Transverse colon (tissue), 4 donors: ENCODE results near the gene GABRB2.

Source experiments
- EP300 ChIP-seq: sonication (generic); formaldehyde crosslinking; IDR thresholded peaks from one replicate; pipeline ENCODE4 v1.6.1; 2017; ENCODE audit warnings: antibody characterized with exemption, low read depth
- POLR2A ChIP-seq: fragments of 450-650 bp; IDR thresholded peaks from one replicate; pipeline ENCODE4 v1.6.1; 2016; ENCODE audit warnings: antibody characterized with exemption, mild to moderate bottlenecking, moderate library complexity
- POLR2AphosphoS5 ChIP-seq, 3 donors: sonication (generic); formaldehyde crosslinking; IDR thresholded peaks; one replicate each; pipeline ENCODE4 v1.6.1; 2016; ENCODE audit warnings: antibody characterized with exemption in 3 of 3
- TF ChIP-seq, protein P1 (sequence below), 5 experiments: fragments of 200-600 bp in 3 of 5; fragments of 450-650 bp in 2 of 5; sonication (generic) in 3 of 5; IDR thresholded peaks; 1 replicate in 2 of 5; 2 replicates in 3 of 5; pipeline ENCODE4 v1.5.1; 2016 to 2017; ENCODE audit warnings: antibody characterized with exemption in 5 of 5, inconsistent platforms in 3 of 5, mild to moderate bottlenecking in 2 of 5, moderate library complexity in 1 of 5

- TF ChIP-seq, protein P1, sequence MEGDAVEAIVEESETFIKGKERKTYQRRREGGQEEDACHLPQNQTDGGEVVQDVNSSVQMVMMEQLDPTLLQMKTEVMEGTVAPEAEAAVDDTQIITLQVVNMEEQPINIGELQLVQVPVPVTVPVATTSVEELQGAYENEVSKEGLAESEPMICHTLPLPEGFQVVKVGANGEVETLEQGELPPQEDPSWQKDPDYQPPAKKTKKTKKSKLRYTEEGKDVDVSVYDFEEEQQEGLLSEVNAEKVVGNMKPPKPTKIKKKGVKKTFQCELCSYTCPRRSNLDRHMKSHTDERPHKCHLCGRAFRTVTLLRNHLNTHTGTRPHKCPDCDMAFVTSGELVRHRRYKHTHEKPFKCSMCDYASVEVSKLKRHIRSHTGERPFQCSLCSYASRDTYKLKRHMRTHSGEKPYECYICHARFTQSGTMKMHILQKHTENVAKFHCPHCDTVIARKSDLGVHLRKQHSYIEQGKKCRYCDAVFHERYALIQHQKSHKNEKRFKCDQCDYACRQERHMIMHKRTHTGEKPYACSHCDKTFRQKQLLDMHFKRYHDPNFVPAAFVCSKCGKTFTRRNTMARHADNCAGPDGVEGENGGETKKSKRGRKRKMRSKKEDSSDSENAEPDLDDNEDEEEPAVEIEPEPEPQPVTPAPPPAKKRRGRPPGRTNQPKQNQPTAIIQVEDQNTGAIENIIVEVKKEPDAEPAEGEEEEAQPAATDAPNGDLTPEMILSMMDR (IDR thresholded peaks at IDR 0.05), result no peak
- TF ChIP-seq EP300 (no peak), POLR2A (no peak), POLR2AphosphoS5 (IDR thresholded peaks at IDR 0.05) (no peak)
Measured at GRCh38 chr5:161467703-161468102, 78.8 kb downstream of the GABRB2 start.
